Medulla oblongata (tissue), 1 donor: Measurements from ENCODE around the gene AKAP1.
A peak's percentile ranks its signal among the peaks of the same experiment; 100 is the strongest.

Experiments used
- DNase-seq: peaks from one replicate; pipeline ENCODE4 v3.0.0-alpha.2; 2015; ENCODE audit errors: extremely low spot score

The AKAP1 gene, protein sequence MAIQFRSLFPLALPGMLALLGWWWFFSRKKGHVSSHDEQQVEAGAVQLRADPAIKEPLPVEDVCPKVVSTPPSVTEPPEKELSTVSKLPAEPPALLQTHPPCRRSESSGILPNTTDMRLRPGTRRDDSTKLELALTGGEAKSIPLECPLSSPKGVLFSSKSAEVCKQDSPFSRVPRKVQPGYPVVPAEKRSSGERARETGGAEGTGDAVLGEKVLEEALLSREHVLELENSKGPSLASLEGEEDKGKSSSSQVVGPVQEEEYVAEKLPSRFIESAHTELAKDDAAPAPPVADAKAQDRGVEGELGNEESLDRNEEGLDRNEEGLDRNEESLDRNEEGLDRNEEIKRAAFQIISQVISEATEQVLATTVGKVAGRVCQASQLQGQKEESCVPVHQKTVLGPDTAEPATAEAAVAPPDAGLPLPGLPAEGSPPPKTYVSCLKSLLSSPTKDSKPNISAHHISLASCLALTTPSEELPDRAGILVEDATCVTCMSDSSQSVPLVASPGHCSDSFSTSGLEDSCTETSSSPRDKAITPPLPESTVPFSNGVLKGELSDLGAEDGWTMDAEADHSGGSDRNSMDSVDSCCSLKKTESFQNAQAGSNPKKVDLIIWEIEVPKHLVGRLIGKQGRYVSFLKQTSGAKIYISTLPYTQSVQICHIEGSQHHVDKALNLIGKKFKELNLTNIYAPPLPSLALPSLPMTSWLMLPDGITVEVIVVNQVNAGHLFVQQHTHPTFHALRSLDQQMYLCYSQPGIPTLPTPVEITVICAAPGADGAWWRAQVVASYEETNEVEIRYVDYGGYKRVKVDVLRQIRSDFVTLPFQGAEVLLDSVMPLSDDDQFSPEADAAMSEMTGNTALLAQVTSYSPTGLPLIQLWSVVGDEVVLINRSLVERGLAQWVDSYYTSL

GRCh38 chr17:57084802-57085447 lies at the start of gene AKAP1:
Gene AKAP1, plus strand, starts transcription at chr17:57085246. Its CDS starts 20,219 bp downstream, at chr17:57105465.
- peak; percentile 96 for DNase-seq

- DNase-seq = no peak
These were observed 49.0 kb upstream of the AKAP1 start for GRCh38 chr17:57035971-57036481.

- no peak for DNase-seq
These were observed 47.6 kb upstream of the AKAP1 start for GRCh38 chr17:57037411-57037810.

- no peak for DNase-seq
These were observed 46.6 kb upstream of the AKAP1 start for GRCh38 chr17:57038486-57038885.

- DNase-seq = no peak
These were observed 44.5 kb upstream of the AKAP1 start for GRCh38 chr17:57040571-57040970.

GRCh38 chr17:57043276-57043675 lies 41.8 kb upstream of the AKAP1 start:
- no peak for DNase-seq

GRCh38 chr17:57044976-57045867 lies 39.8 kb upstream of the AKAP1 start:
- no peak for DNase-seq

DNA sequence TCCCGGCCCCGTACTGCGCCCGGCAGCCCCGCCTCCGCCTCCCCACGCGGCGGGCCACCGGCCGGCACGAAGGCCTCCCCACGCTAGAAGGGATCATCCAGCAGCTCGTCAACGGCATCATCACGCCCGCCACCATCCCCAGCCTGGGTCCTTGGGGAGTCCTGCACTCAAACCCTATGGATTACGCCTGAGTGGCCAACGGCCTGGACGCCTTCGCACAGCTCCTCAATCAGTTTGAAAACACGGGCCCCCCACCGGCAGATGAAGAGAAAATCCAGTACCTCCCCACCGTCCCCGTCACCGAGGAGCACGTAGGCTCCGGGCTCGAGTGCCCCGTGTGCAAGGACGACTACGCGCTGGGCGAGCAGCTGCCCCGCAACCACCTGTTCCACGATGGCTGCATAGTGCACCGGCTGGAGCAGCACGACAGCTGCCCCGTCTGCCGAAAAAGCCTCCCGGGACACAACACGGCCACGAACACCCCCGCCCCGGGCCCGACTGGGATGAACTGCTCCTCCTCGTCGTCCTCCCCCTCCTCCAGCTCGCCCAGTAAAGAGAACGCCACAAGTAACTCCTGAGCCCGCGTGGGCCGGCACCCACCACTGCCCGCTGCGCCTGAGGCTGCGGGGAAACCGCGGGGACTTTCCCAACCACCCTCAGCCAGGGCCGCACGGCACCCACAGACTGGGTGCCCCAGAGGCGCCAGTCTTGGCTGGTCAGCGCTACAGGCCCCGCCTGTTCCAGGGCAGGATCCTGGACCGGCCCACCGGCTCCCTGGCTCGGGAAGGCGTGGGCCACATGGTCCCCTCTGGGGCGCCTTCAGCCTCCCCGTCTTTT lies 39.0 kb upstream of the AKAP1 start:
- peak; percentile 12 for DNase-seq

- DNase-seq = no peak
These were observed 38.3 kb upstream of the AKAP1 start for GRCh38 chr17:57046749-57047148.

- DNase-seq = no peak
These were observed 37.0 kb upstream of the AKAP1 start for GRCh38 chr17:57048096-57048495.

GRCh38 chr17:57050306-57050705 lies 34.7 kb upstream of the AKAP1 start:
- peak; percentile 46 for DNase-seq

GRCh38 chr17:57051886-57052361 lies 33.1 kb upstream of the AKAP1 start:
- no peak for DNase-seq

DNA sequence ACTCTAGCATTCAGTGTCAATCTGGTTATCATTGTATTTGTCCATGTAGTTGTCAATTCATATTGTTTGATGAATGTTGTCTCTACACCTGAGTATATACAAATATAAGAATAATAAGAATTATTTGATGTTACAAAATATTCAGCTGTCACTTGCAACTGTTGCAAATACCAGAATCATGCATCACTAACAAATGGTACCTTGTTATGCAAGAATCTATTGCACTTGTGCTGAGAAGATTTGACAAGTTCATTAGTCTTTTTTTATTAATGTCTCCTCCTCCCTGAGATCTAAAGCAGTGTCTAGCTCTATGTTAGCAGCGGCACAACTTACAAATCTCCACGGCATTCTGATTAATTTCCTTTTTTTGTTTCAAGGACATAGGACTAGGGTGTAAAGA lies 22.2 kb upstream of the AKAP1 start:
- DNase-seq = no peak

DNA sequence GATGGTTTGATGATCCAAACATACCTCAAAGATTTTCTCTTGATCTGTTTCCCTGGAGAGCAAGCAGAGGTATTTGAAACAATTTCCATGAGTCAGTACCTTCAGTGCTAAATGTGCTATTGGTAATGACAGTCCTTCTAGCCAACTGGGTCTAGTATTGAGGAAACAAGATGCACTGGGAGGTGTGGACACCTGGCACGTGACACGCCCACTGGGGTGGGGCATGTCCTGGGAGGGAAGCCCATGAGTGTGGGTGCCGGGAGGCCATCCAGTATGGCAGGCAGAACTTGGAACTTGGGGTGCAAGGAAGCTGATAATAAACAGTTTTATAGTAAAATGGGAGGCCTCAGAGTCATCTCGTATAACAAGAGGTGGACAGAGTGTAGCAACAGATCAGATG lies 17.9 kb upstream of the AKAP1 start:
- no peak for DNase-seq

- no peak for DNase-seq
These were observed 17.3 kb upstream of the AKAP1 start for GRCh38 chr17:57067781-57068180.

DNA sequence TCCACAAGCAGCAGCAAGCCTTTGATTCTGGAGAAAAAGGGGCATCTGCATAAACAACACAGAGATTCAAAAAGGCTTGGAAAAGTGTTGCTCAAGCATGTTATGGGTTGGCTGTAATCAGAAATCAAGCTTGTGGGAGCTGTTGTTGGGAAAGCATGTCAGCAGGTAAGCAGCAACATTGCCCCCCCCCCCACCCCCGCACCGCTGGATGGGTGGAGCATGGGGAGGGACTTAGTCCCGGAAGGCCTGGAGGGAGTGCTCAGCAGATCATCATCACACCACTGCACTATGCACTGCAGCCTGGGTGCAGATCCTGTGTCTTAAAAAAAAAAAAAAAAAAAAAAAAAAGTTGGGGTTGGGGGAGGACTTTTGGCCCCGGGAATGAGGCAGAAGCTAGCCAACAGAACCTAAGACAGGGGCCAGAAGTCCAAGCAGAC lies 16.8 kb upstream of the AKAP1 start:
- no peak for DNase-seq

DNA sequence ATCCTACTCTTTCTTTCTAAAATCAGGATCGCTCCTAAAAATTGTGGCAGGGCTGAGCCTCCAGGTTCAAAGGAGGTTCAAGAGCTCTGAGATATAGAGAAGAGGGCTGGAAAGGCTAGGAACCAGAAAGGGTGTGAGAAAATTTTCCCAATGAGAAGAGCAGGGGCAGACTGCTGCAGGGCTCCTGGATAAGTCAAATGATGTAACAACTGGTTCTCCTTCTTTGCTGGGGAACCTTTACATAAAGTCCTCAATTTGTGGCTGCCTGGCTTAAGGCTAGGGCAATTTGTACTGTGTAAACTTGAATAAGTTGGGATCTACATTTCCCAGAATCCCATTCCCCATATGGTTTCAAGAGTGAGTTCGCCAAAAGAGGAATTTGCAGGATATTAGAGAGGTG lies 16.3 kb upstream of the AKAP1 start:
- DNase-seq = no peak

GRCh38 chr17:57071991-57072944 lies 12.8 kb upstream of the AKAP1 start:
- no peak for DNase-seq

DNA sequence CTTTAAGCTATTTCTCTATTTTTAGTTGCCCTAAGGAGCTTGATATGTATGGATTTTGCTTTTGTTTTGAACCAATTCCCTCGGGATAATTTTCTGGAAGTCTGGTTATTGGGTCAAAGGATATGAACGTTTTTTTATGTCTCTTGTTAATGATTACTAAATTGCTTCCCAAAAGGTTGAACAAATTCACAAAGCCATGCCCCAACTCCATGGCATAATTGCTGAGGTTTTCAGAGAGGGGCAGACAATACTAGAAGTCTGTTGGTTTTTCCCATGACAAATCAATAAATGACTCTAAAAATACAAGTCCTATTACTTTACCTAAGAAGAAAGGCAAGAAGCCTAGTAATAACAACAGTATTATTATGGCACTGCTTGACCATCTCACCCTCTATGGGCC lies 11.4 kb upstream of the AKAP1 start:
- DNase-seq = no peak
